Bronchial epithelial cell (primary cell): ENCODE results near the gene SCP2. TPM values are rescaled to one million over a fixed set of nuclear protein-coding genes. Genes with fewer than 3 reads are reported as not detected.
A peak's percentile ranks its signal among the peaks of the same experiment; 100 is the strongest.
"Not testable (repeated sequence)": the region's sequence is repeated elsewhere in the genome, so short reads cannot be mapped to it uniquely, and the experiment has no call there.

Source experiments
- DNase-seq: peaks from one replicate; pipeline ENCODE4 v3.0.0-alpha.2; 2010; ENCODE audit warnings: low read depth
- FAIRE-seq: peaks from 2 replicates; lab custom pipeline; 2011; peaks lifted over from hg19 to GRCh38; lab: Jason Lieb, UNC
- H3K27me3 ChIP-seq: 2 replicates; pipeline ENCODE4 v1.5.1; 2011; ENCODE audit warnings: low read length; ENCODE audit not compliant: control insufficient read depth, insufficient read depth
- H3K36me3 ChIP-seq: 2 replicates; pipeline ENCODE4 v1.5.1; 2011; ENCODE audit warnings: low read length; ENCODE audit not compliant: control insufficient read depth, insufficient read depth
- H3K4me3 ChIP-seq: 2 replicates; pipeline ENCODE4 v1.5.1; 2011; ENCODE audit warnings: mild to moderate bottlenecking, low read depth, low read length, control low read depth
- CTCF ChIP-seq: IDR thresholded peaks from 2 replicates; pipeline ENCODE4 v1.5.1; 2011; ENCODE audit warnings: mild to moderate bottlenecking, moderate library complexity, low read length, control low read depth, inconsistent platforms; ENCODE audit not compliant: insufficient read depth, severe bottlenecking
- total RNA-seq: library from RNA; depleted of rRNA; stranded (reverse); fragments of >200 nt; gene quantifications from 2 replicates; pipeline ENCODE4 v1.2.1, GENCODE V29; 2014

SCP2 gene
- total RNA-seq, 1 donor from 2014 or later = 65.8 TPM

GRCh38 chr1:52978045-52978444, 51.0 kb downstream of the SCP2 start:
- TF ChIP-seq CTCF = no peak

GRCh38 chr1:52992733-52993132, 65.7 kb downstream of the SCP2 start:
- H3K27me3 ChIP-seq, DNase-seq, FAIRE-seq, H3K36me3 ChIP-seq, H3K4me3 ChIP-seq: not testable (repeated sequence)

More at GRCh38 chr1:52978045-52978444, 51.0 kb downstream of the SCP2 start:
- Histone ChIP-seq H3K36me3 (no peaks in the 10 kb centered on the region), H3K27me3 (no peaks in the 10 kb centered on the region), H3K4me3 (no peak overlapping the region)
- FAIRE-seq (no peak), DNase-seq (no peak)

GRCh38 chr1:52994656-52995055, 67.6 kb downstream of the SCP2 start:
- peaks cover 2% of the 10 kb centered on the region for H3K36me3 ChIP-seq
- TF ChIP-seq CTCF = no peak
- no peak overlapping the region for H3K4me3 ChIP-seq
- DNase-seq (no peak), FAIRE-seq (no peak)
- no peaks in the 10 kb centered on the region for H3K27me3 ChIP-seq

- H3K4me3 ChIP-seq = no peak overlapping the region
- H3K27me3 ChIP-seq = no peaks in the 10 kb centered on the region
- DNase-seq (peak; percentile 15), FAIRE-seq (no peak)
- H3K36me3 ChIP-seq = peaks cover 2% of the 10 kb centered on the region
- TF ChIP-seq CTCF = no peak
Measured at GRCh38 chr1:52996653-52997052, 69.6 kb downstream of the SCP2 start.

- Histone ChIP-seq H3K4me3 (no peak overlapping the region), H3K36me3 (no peaks in the 10 kb centered on the region), H3K27me3 (no peaks in the 10 kb centered on the region)
- FAIRE-seq (no peak), DNase-seq (no peak)
- no peak for TF ChIP-seq CTCF
Measured at GRCh38 chr1:53001128-53001527, 74.1 kb downstream of the SCP2 start.

- not testable (repeated sequence) for DNase-seq, H3K4me3 ChIP-seq, H3K36me3 ChIP-seq, H3K27me3 ChIP-seq, FAIRE-seq
Measured at GRCh38 chr1:53006612-53007011, 79.5 kb downstream of the SCP2 start.

- H3K27me3 ChIP-seq, H3K36me3 ChIP-seq, H3K4me3 ChIP-seq, DNase-seq, FAIRE-seq: not testable (repeated sequence)
Measured at GRCh38 chr1:53010247-53010646, 83.2 kb downstream of the SCP2 start.
